HEK293 (cell line): ENCODE measurements around the gene CMTR2.

Source experiments
- CTCF ChIA-PET: fragments of 350-600 bp; formaldehyde crosslinking; extraction: SDS; loops from one replicate; lab custom pipeline; 2021; ENCODE audit warnings: antibody characterized with exemption; lab: Yijun Ruan, JAX
- POLR2A ChIA-PET: fragments of 300-600 bp; formaldehyde crosslinking; extraction: SDS; loops from one replicate; lab custom pipeline; 2020; ENCODE audit warnings: antibody characterized with exemption, inconsistent platforms; lab: Yijun Ruan, JAX
- H3K27ac ChIP-seq: fragments of 200-500 bp; sonication (Bioruptor generic); 2 replicates; pipeline ENCODE4 v1.5.1; 2014; ENCODE audit warnings: low read depth, low read length, control low read depth, inconsistent platforms; ENCODE audit errors: extremely low read depth
- H3K36me3 ChIP-seq, 2 experiments: fragments of 200-500 bp in 1 of 2; sonication (Bioruptor generic) in 1 of 2; 1 replicate in 1 of 2; 2 replicates in 1 of 2; pipeline ENCODE4 v1.5.1; 2014 to 2017; ENCODE audit warnings: inconsistent platforms in 2 of 2, low read length in 2 of 2; ENCODE audit not compliant: control insufficient read depth in 2 of 2, insufficient read depth in 1 of 2
- H3K4me1 ChIP-seq: fragments of 200-500 bp; sonication (Bioruptor generic); 2 replicates; pipeline ENCODE4 v1.5.1; 2014; ENCODE audit warnings: mild to moderate bottlenecking, low read length, inconsistent platforms; ENCODE audit not compliant: control insufficient read depth, insufficient read depth
- H3K4me3 ChIP-seq: 2 replicates; pipeline ENCODE4 v1.5.1; 2011; ENCODE audit warnings: low read depth, mild to moderate bottlenecking, control low read depth, low read length, moderate library complexity
- H3K9me3 ChIP-seq: fragments of 200-500 bp; sonication (Bioruptor generic); 2 replicates; pipeline ENCODE4 v1.5.1; 2014; ENCODE audit warnings: low read depth, low read length, inconsistent platforms; ENCODE audit not compliant: control insufficient read depth, insufficient read depth
- KLF1 ChIP-seq: fragments of 450-650 bp; formaldehyde crosslinking; IDR thresholded peaks from 2 replicates; pipeline ENCODE4 v1.5.1; 2016; ENCODE audit warnings: missing biosample characterization, missing genetic modification characterization
- SCRT2 ChIP-seq: fragments of 450-650 bp; formaldehyde crosslinking; IDR thresholded peaks from 2 replicates; pipeline ENCODE4 v1.5.1; 2016; ENCODE audit warnings: missing biosample characterization, missing genetic modification characterization
- ZBTB7A ChIP-seq: fragments of 450-650 bp; formaldehyde crosslinking; IDR thresholded peaks from 2 replicates; pipeline ENCODE4 v1.5.1; 2016; ENCODE audit warnings: low read depth, missing biosample characterization, missing genetic modification characterization
- ZFP69B ChIP-seq: fragments of 450-650 bp; formaldehyde crosslinking; IDR thresholded peaks from 2 replicates; pipeline ENCODE4 v1.5.1; 2016; ENCODE audit warnings: missing biosample characterization, missing genetic modification characterization
- ZNF112 ChIP-seq: fragments of 450-650 bp; formaldehyde crosslinking; IDR thresholded peaks from 2 replicates; pipeline ENCODE4 v1.5.0; 2017; ENCODE audit warnings: missing biosample characterization, missing genetic modification characterization
- ZNF175 ChIP-seq: fragments of 450-650 bp; formaldehyde crosslinking; IDR thresholded peaks from 2 replicates; pipeline ENCODE4 v1.5.1; 2016; ENCODE audit warnings: missing biosample characterization, missing genetic modification characterization
- ZNF23 ChIP-seq: fragments of 450-650 bp; formaldehyde crosslinking; IDR thresholded peaks from 2 replicates; pipeline ENCODE4 v1.5.1; 2016; ENCODE audit warnings: missing biosample characterization, missing genetic modification characterization, borderline replicate concordance
- ZNF510 ChIP-seq: fragments of 450-650 bp; formaldehyde crosslinking; IDR thresholded peaks from 2 replicates; pipeline ENCODE4 v1.5.1; 2018; ENCODE audit warnings: mild to moderate bottlenecking, missing genetic modification characterization, missing biosample characterization; ENCODE audit not compliant: insufficient replicate concordance
- ZNF571 ChIP-seq: fragments of 450-650 bp; formaldehyde crosslinking; IDR thresholded peaks from 2 replicates; pipeline ENCODE4 v1.5.0; 2017; ENCODE audit warnings: missing biosample characterization, missing genetic modification characterization
- ZNF629 ChIP-seq: fragments of 450-650 bp; formaldehyde crosslinking; IDR thresholded peaks from 2 replicates; pipeline ENCODE4 v1.5.1; 2017; ENCODE audit warnings: missing biosample characterization, missing genetic modification characterization
- ZNF654 ChIP-seq: fragments of 450-650 bp; formaldehyde crosslinking; IDR thresholded peaks from 2 replicates; pipeline ENCODE4 v1.5.1; 2016; ENCODE audit warnings: low read depth, missing biosample characterization, missing genetic modification characterization
- ZNF658 ChIP-seq: fragments of 450-650 bp; formaldehyde crosslinking; IDR thresholded peaks from 2 replicates; pipeline ENCODE4; 2016; ENCODE audit warnings: missing biosample characterization, missing genetic modification characterization
- ZNF830 ChIP-seq: fragments of 450-650 bp; IDR thresholded peaks from 2 replicates; pipeline ENCODE4 v1.5.0; 2018; ENCODE audit warnings: missing biosample characterization, missing genetic modification characterization, low read depth, mild to moderate bottlenecking, moderate library complexity
- ZSCAN23 ChIP-seq: fragments of 450-650 bp; formaldehyde crosslinking; IDR thresholded peaks from 2 replicates; pipeline ENCODE4 v1.5.1; 2016; ENCODE audit warnings: missing biosample characterization, missing genetic modification characterization
- TF ChIP-seq, protein P1 (sequence below): fragments of 450-650 bp; formaldehyde crosslinking; IDR thresholded peaks from 2 replicates; pipeline ENCODE4 v1.5.1; 2016; ENCODE audit warnings: missing biosample characterization, missing genetic modification characterization, borderline replicate concordance
- TF ChIP-seq, protein P2 (sequence below): fragments of 450-650 bp; formaldehyde crosslinking; IDR thresholded peaks from 2 replicates; pipeline ENCODE4 v1.5.1; 2016; ENCODE audit warnings: missing biosample characterization, missing genetic modification characterization
- TF ChIP-seq, protein P3 (sequence below): fragments of 450-650 bp; formaldehyde crosslinking; IDR thresholded peaks from 2 replicates; pipeline ENCODE4 v1.5.1; 2016; ENCODE audit warnings: missing biosample characterization, missing genetic modification characterization
- TF ChIP-seq, protein P4 (sequence below): fragments of 450-650 bp; formaldehyde crosslinking; IDR thresholded peaks from 2 replicates; pipeline ENCODE4 v1.5.1; 2017; ENCODE audit warnings: missing biosample characterization, mild to moderate bottlenecking, missing genetic modification characterization, moderate library complexity
- TF ChIP-seq, protein P5 (sequence below): fragments of 450-650 bp; formaldehyde crosslinking; IDR thresholded peaks from 2 replicates; pipeline ENCODE4 v1.5.1; 2016; ENCODE audit warnings: missing biosample characterization, missing genetic modification characterization
- TF ChIP-seq, protein P6 (sequence below): fragments of 450-650 bp; formaldehyde crosslinking; IDR thresholded peaks from 2 replicates; pipeline ENCODE4 v1.5.1; 2016; ENCODE audit warnings: missing biosample characterization, missing genetic modification characterization

Gene CMTR2

DNA sequence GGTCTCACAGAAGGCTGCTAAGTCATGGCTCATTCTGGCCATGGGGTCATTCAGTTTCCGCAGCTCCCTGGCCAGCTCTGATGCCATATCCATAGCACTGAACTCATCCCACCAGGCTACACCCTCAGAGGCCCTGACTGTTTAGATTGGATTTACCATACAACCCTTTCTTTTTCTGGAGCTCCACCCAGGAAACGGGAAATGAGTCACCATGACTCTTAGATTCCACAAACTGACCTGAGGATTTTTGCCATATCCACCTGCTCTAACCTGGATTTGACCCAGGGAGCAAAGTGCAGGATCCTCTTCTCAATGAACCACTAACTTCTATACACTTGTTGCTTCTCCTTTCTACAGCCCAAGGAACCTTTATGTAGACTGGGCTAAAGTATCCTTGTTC lies 49.0 kb upstream of the CMTR2 start:
- POLR2A ChIA-PET, result no interaction called here
- TF ChIP-seq SCRT2 (tag by site-specific recombination), result peak; percentile 60
- TF ChIP-seq ZNF112 (tag by site-specific recombination), result no peak
- no peak for TF ChIP-seq ZNF510
- CTCF ChIA-PET, result interaction anchor here (2.6 kb wide), 1 partner anchor 19 kb away, joined by 5 read pairs; no protein-coding TSS in a partner anchor

DNA sequence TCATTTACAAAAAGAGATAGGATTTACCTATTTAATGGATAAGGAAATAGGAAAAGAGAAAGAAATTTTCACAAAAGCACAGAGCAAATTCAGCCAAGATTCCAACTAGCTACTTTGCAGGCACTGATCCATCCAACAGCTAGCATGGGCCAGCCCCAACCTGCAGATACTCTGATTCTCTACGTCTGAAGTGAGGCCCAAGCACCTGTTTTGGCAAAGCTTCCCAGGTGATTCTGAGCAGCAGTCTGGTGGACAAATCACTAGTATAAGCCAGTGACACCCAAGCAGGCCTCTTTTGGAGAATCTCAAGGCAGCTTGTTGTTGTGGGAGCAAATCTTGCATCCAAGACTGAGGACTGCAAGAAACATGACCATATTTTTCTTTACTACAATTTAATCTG lies 48.4 kb upstream of the CMTR2 start:
- CTCF ChIA-PET, result interaction anchor here (2.6 kb wide), 1 partner anchor 20 kb away, joined by 5 read pairs; no protein-coding TSS in a partner anchor
- Histone ChIP-seq H3K4me1 (no peaks in the 10 kb centered on the region), H3K9me3 (no peaks in the 10 kb centered on the region), H3K4me3 (no peak overlapping the region), H3K27ac (no peak overlapping the region), H3K36me3 (no peaks in the 10 kb centered on the region)
- TF ChIP-seq ZNF23 (tag by site-specific recombination) (no peak), ZSCAN23 (tag by site-specific recombination) (no peak), ZNF830 (tag by site-specific recombination) (no peak), ZNF571 (tag by site-specific recombination) (no peak), SCRT2 (tag by site-specific recombination) (no peak), ZNF175 (tag by site-specific recombination) (no peak), ZBTB7A (tag by site-specific recombination) (no peak), ZNF654 (no peak), KLF1 (tag by site-specific recombination) (no peak), ZNF112 (tag by site-specific recombination) (no peak), ZNF658 (tag by site-specific recombination) (no peak), ZNF629 (tag by site-specific recombination) (no peak), ZFP69B (tag by site-specific recombination) (no peak)
- TF ChIP-seq, protein P1, sequence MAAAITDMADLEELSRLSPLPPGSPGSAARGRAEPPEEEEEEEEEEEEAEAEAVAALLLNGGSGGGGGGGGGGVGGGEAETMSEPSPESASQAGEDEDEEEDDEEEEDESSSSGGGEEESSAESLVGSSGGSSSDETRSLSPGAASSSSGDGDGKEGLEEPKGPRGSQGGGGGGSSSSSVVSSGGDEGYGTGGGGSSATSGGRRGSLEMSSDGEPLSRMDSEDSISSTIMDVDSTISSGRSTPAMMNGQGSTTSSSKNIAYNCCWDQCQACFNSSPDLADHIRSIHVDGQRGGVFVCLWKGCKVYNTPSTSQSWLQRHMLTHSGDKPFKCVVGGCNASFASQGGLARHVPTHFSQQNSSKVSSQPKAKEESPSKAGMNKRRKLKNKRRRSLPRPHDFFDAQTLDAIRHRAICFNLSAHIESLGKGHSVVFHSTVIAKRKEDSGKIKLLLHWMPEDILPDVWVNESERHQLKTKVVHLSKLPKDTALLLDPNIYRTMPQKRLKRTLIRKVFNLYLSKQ (tag by site-specific recombination), result no peak
- TF ChIP-seq, protein P2, sequence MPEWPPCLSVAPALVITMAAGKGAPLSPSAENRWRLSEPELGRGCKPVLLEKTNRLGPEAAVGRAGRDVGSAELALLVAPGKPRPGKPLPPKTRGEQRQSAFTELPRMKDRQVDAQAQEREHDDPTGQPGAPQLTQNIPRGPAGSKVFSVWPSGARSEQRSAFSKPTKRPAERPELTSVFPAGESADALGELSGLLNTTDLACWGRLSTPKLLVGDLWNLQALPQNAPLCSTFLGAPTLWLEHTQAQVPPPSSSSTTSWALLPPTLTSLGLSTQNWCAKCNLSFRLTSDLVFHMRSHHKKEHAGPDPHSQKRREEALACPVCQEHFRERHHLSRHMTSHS (tag by site-specific recombination), result no peak
- TF ChIP-seq, protein P3, sequence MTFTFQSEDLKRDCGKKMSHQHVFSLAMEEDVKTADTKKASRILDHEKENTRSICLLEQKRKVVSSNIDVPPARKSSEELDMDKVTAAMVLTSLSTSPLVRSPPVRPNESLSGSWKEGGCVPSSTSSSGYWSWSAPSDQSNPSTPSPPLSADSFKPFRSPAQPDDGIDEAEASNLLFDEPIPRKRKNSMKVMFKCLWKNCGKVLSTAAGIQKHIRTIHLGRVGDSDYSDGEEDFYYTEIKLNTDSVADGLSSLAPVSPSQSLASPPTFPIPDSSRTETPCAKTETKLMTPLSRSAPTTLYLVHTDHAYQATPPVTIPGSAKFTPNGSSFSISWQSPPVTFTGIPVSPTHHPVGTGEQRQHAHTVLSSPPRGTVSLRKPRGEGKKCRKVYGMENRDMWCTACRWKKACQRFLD (tag by site-specific recombination), result no peak
- TF ChIP-seq, protein P4, sequence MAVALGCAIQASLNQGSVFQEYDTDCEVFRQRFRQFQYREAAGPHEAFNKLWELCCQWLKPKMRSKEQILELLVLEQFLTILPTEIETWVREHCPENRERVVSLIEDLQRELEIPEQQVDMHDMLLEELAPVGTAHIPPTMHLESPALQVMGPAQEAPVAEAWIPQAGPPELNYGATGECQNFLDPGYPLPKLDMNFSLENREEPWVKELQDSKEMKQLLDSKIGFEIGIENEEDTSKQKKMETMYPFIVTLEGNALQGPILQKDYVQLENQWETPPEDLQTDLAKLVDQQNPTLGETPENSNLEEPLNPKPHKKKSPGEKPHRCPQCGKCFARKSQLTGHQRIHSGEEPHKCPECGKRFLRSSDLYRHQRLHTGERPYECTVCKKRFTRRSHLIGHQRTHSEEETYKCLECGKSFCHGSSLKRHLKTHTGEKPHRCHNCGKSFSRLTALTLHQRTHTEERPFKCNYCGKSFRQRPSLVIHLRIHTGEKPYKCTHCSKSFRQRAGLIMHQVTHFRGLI, result no peak
- TF ChIP-seq, protein P5, sequence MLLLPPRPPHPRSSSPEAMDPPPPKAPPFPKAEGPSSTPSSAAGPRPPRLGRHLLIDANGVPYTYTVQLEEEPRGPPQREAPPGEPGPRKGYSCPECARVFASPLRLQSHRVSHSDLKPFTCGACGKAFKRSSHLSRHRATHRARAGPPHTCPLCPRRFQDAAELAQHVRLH (tag by site-specific recombination), result no peak
- TF ChIP-seq, protein P6, sequence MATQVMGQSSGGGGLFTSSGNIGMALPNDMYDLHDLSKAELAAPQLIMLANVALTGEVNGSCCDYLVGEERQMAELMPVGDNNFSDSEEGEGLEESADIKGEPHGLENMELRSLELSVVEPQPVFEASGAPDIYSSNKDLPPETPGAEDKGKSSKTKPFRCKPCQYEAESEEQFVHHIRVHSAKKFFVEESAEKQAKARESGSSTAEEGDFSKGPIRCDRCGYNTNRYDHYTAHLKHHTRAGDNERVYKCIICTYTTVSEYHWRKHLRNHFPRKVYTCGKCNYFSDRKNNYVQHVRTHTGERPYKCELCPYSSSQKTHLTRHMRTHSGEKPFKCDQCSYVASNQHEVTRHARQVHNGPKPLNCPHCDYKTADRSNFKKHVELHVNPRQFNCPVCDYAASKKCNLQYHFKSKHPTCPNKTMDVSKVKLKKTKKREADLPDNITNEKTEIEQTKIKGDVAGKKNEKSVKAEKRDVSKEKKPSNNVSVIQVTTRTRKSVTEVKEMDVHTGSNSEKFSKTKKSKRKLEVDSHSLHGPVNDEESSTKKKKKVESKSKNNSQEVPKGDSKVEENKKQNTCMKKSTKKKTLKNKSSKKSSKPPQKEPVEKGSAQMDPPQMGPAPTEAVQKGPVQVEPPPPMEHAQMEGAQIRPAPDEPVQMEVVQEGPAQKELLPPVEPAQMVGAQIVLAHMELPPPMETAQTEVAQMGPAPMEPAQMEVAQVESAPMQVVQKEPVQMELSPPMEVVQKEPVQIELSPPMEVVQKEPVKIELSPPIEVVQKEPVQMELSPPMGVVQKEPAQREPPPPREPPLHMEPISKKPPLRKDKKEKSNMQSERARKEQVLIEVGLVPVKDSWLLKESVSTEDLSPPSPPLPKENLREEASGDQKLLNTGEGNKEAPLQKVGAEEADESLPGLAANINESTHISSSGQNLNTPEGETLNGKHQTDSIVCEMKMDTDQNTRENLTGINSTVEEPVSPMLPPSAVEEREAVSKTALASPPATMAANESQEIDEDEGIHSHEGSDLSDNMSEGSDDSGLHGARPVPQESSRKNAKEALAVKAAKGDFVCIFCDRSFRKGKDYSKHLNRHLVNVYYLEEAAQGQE (tag by site-specific recombination), result no peak
- POLR2A ChIA-PET, result interaction anchor here (0.6 kb wide), 1 partner anchor 268 kb away, joined by 3 read pairs; no protein-coding TSS in a partner anchor

More for the DNA sequence above, 49.0 kb upstream of the CMTR2 start:
- Histone ChIP-seq H3K9me3 (no peaks in the 10 kb centered on the region), H3K4me3 (no peak overlapping the region), H3K4me1 (no peaks in the 10 kb centered on the region), H3K27ac (no peak overlapping the region), H3K36me3 (no peaks in the 10 kb centered on the region)
